K562 (cell line): ENCODE results near the gene PCYT1A. TPM values are rescaled to one million over a fixed set of nuclear protein-coding genes. Genes with fewer than 3 reads are reported as not detected.

Source experiments
- ATAC-seq: fragments of 200-7000 bp; cut with Tn5 transposase; 3 replicates; pipeline ENCODE4 v1.9.1; 2020; ENCODE audit warnings: moderate library complexity
- BruUV-seq: library from RNA; stranded (reverse); fragments of 400-500 nt; replicated peaks from 2 replicates; lab custom pipeline; 2021; lab: Mats Ljungman, UMichigan
- CTCF ChIA-PET: fragments of 300-600 bp; formaldehyde crosslinking; extraction: SDS; loops from one replicate; lab custom pipeline; 2021; ENCODE audit warnings: low intra/inter-chr PET ratio; lab: Yijun Ruan, JAX
- POLR2A ChIA-PET: fragments of 300-600, 350-650 bp; sonication (Branson Sonifier 250); formaldehyde crosslinking; extraction: SDS; loops from one replicate; lab custom pipeline; 2021; ENCODE audit warnings: antibody characterized with exemption, inconsistent platforms; lab: Yijun Ruan, JAX
- DNase-seq, 4 experiments: peaks; one replicate each; pipeline versions ENCODE4 v3.0.0 to v3.0.0-alpha.2; 2011 to 2018; ENCODE audit warnings: low spot score in 3 of 4, mixed read lengths in 3 of 4; ENCODE audit errors: extremely low read depth in 1 of 4
- FAIRE-seq: peaks from 2 replicates; lab custom pipeline; 2011; peaks lifted over from hg19 to GRCh38; lab: Jason Lieb, UNC
- H2AFZ ChIP-seq: 2 replicates; pipeline ENCODE4 v1.6.0; 2011; ENCODE audit warnings: low read depth, low read length, control low read depth, inconsistent platforms
- H3K27ac ChIP-seq: fragments of 200-600 bp; 3 replicates; pipeline ENCODE4 v1.8.0; 2011; ENCODE audit warnings: low read depth, mild to moderate bottlenecking, control low read depth, inconsistent platforms, low read length, moderate library complexity, mixed read lengths; ENCODE audit errors: extremely low read depth
- H3K27me3 ChIP-seq, 2 experiments: fragments of 300-600 bp in 1 of 2; 2 replicates in 1 of 2; 3 replicates in 1 of 2; pipeline versions ENCODE4 v1.6.0 to v1.8.0; 2011; ENCODE audit warnings: inconsistent platforms in 2 of 2, low read length in 2 of 2, mild to moderate bottlenecking in 1 of 2, mixed read lengths in 1 of 2, moderate library complexity in 1 of 2; ENCODE audit not compliant: control insufficient read depth in 2 of 2, insufficient read depth in 2 of 2
- H3K36me3 ChIP-seq: fragments of 300-600 bp; 3 replicates; pipeline ENCODE4 v1.8.0; 2011; ENCODE audit warnings: mild to moderate bottlenecking, low read length, inconsistent platforms; ENCODE audit not compliant: control insufficient read depth, insufficient read depth
- H3K4me1 ChIP-seq, 2 experiments: fragments of 200-600 bp in 1 of 2; replicated peaks in 1 of 2; 2 replicates in 1 of 2; 3 replicates in 1 of 2; pipeline versions ENCODE4 v1.5.1 to v1.8.0; 2011; ENCODE audit warnings: inconsistent platforms in 2 of 2, low read length in 2 of 2, mild to moderate bottlenecking in 1 of 2, mixed read lengths in 1 of 2, moderate library complexity in 1 of 2; ENCODE audit not compliant: control insufficient read depth in 2 of 2, insufficient read depth in 2 of 2
- H3K4me2 ChIP-seq: 2 replicates; pipeline ENCODE4 v1.6.1; 2011; ENCODE audit warnings: low read length, control low read depth, inconsistent platforms, mixed read lengths; ENCODE audit not compliant: insufficient read depth
- H3K4me3 ChIP-seq: fragments of 200-600 bp; sonication (generic), shearing (Covaris generic); 2 replicates; pipeline ENCODE4 v1.5.1; 2016; ENCODE audit warnings: control low read depth, inconsistent platforms
- H3K79me2 ChIP-seq: fragments of 200-600 bp; 3 replicates; pipeline ENCODE4 v1.8.0; 2011; ENCODE audit warnings: low read length, inconsistent platforms; ENCODE audit not compliant: control insufficient read depth, insufficient read depth
- H3K9ac ChIP-seq, 2 experiments: 2 replicates each; pipeline versions ENCODE4 v1.6.0 to v1.6.1; 2011; ENCODE audit warnings: low read depth in 2 of 2, low read length in 2 of 2, control low read depth in 1 of 2, inconsistent platforms in 1 of 2, mild to moderate bottlenecking in 1 of 2, mixed read lengths in 1 of 2; ENCODE audit not compliant: insufficient read depth in 1 of 2
- H3K9me1 ChIP-seq: one replicate; pipeline ENCODE4 v1.6.0; 2011; ENCODE audit warnings: inconsistent platforms, mild to moderate bottlenecking, low read length, moderate library complexity; ENCODE audit not compliant: control insufficient read depth, insufficient read depth
- H3K9me3 ChIP-seq: replicated peaks from 2 replicates; pipeline ENCODE4 v1.5.1; 2011; ENCODE audit warnings: low read depth, low read length, inconsistent platforms; ENCODE audit not compliant: control insufficient read depth, insufficient read depth
- H4K20me1 ChIP-seq: replicated peaks from 2 replicates; pipeline ENCODE4 v1.6.1; 2011; ENCODE audit warnings: low read length, inconsistent platforms, mixed read lengths; ENCODE audit not compliant: control insufficient read depth, insufficient read depth
- E2F5 ChIP-seq: sonication (generic); formaldehyde crosslinking; IDR thresholded peaks from 2 replicates; pipeline ENCODE4 v1.8.0; 2022; ENCODE audit warnings: mild to moderate bottlenecking, missing genetic modification reagents
- ZBTB33 ChIP-seq: sonication (generic); formaldehyde crosslinking; IDR thresholded peaks from 2 replicates; pipeline ENCODE4 v1.8.1; 2023; ENCODE audit warnings: mild to moderate bottlenecking, missing genetic modification reagents
- ZNF518B ChIP-seq: fragments of 250-450 bp; sonication (Bioruptor Pico); IDR thresholded peaks from 2 replicates; pipeline ENCODE4 v1.5.0; 2021; ENCODE audit warnings: mild to moderate bottlenecking, moderate library complexity
- WGBS: fragments of 100-300 bp; shearing (Covaris generic); methylation state at CpG from one replicate; pipeline ENCODE4 v1.1.6; 2016; ENCODE audit warnings: low coverage, mixed read lengths; ENCODE audit not compliant: insufficient coverage; ENCODE audit errors: missing lambda C conversion rate; 5-methylcytosine and 5-hydroxymethylcytosine counted together
- in situ Hi-C: fragments of 300-500 bp; cut with MboI; formaldehyde crosslinking; loops from 4 replicates; pipeline ENCODE4 v1.15.0; 2018; ENCODE audit warnings: inconsistent platforms, mixed read lengths
- intact Hi-C: fragments of 100-400 bp; cut with micrococcal nuclease; formaldehyde crosslinking; loops from 2 replicates; pipeline ENCODE4 v1.14.2; 2022
- polyA plus RNA-seq, 8 experiments: library from polyadenylated mRNA; depleted of rRNA in 4 of 8; stranded (reverse) in 5 of 8; unstranded in 3 of 8; fragments of >200 nt; fragmentation: Nextera tagmentation in 2 of 8; fragmentation: Illumina TruSeq in 1 of 8; extraction: Ambion mirVana in 2 of 8; extraction: Trizol in 1 of 8; gene quantifications; 2 replicates each; pipeline versions ENCODE4 v1.2.1 to v1.2.3, GENCODE V29; 2011 to 2014; ENCODE audit warnings: inconsistent platforms in 1 of 8, missing spikeins in 1 of 8
- total RNA-seq, 7 experiments: library from RNA; depleted of rRNA in 6 of 7; stranded (reverse); fragments of >200 nt in 6 of 7; fragmentation: Illumina TruSeq in 2 of 7; extraction: Trizol in 2 of 7; gene quantifications; 2 replicates each; pipeline versions ENCODE4 v1.2.1 to v1.2.3, GENCODE V29; 2011 to 2021; ENCODE audit warnings: low replicate concordance in 1 of 7
- TF ChIP-seq, protein P1 (sequence below): fragments of 450-650 bp; formaldehyde crosslinking; IDR thresholded peaks from 2 replicates; pipeline ENCODE4 v1.4.0; 2022; ENCODE audit warnings: missing genetic modification characterization

PCYT1A gene
- total and polyA plus RNA-seq, 9 of the 15 experiments (the other 6 are each of a cell fraction or from before 2014, with no cell fraction given) = 13.4 to 62.8 (median 49.4) TPM

GRCh38 chr3:196273655-196274054 lies 13.9 kb downstream of the PCYT1A start:
- Histone ChIP-seq H3K27ac (peak overlapping the region; percentile 66; the same call in 2 of the 3 replicates), H3K4me3 (no peak overlapping the region), H2AFZ (no peak overlapping the region), H3K36me3 (peaks cover 32% of the 10 kb centered on the region; the same call in 2 of the 3 replicates), H3K9ac (peak overlapping the region in 1 of 2 experiments; percentile 84; a peak in 2 of 4 replicates), H3K4me2 (0 out of 2 replicates have a peak overlapping the region, but pooled peaks have one; percentile 75), H3K27me3 (no peaks in the 10 kb centered on the region), H3K9me1 (no peaks in the 10 kb centered on the region), H3K4me1 (peaks cover 24 to 34% of the 10 kb centered on the region in 2 experiments), H3K9me3 (no peaks in the 10 kb centered on the region; the same call in 1 of the 2 replicates), H3K79me2 (peaks cover 70% of the 10 kb centered on the region), H4K20me1 (no peaks in the 10 kb centered on the region)
- no TSS peak for BruUV-seq
- WGBS = 71% methylated on average over 7 of the region's 12 CpGs
- ChIA-PET POLR2A (interaction anchor here (1.0 to 2.7 kb wide), 4 partner anchors 8 to 181 kb away, joined by 3 to 18 read pairs (median 5); no protein-coding TSS in a partner anchor), CTCF (no interaction called here)
- in situ Hi-C loops = no loop called here
- FAIRE-seq (no peak), ATAC-seq (peak; percentile 71), DNase-seq (no peak)
- intact Hi-C loops = loop anchor here (5.0 kb wide), 1 partner anchor 159 kb away; the partner anchor contains the start of gene UBXN7
- peak; percentile 99 for TF ChIP-seq ZBTB33 (CRISPR knock-in tag)
- TF ChIP-seq, protein P1, sequence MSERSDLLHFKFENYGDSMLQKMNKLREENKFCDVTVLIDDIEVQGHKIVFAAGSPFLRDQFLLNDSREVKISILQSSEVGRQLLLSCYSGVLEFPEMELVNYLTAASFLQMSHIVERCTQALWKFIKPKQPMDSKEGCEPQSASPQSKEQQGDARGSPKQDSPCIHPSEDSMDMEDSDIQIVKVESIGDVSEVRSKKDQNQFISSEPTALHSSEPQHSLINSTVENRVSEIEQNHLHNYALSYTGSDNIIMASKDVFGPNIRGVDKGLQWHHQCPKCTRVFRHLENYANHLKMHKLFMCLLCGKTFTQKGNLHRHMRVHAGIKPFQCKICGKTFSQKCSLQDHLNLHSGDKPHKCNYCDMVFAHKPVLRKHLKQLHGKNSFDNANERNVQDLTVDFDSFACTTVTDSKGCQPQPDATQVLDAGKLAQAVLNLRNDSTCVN (CRISPR knock-in tag) = no peak
- no peak for TF ChIP-seq ZNF518B (CRISPR knock-in tag)
- TF ChIP-seq E2F5 (CRISPR knock-in tag) = no peak
